SJSA1 (cell line): ENCODE results near the gene RPL36A. TPM values are rescaled to one million over a fixed set of nuclear protein-coding genes. Genes with fewer than 3 reads are reported as not detected.

ENCODE experiments used
- DNase-seq, 2 experiments: peaks; one replicate each; pipeline ENCODE4 v3.0.0-alpha.2; 2015 to 2020; ENCODE audit warnings: low spot score in 2 of 2, low read depth in 1 of 2
- H3K27ac ChIP-seq: fragments of 250-450 bp; sonication (Bioruptor Pico); 2 replicates; pipeline ENCODE4 v1.5.1; 2020; ENCODE audit warnings: mild to moderate bottlenecking, moderate library complexity
- H3K27me3 ChIP-seq: fragments of 250-450 bp; sonication (Bioruptor Pico); replicated peaks from 2 replicates; pipeline ENCODE4 v1.5.1; 2020; ENCODE audit warnings: mild to moderate bottlenecking, moderate library complexity
- H3K36me3 ChIP-seq: fragments of 250-450 bp; sonication (Bioruptor Pico); 2 replicates; pipeline ENCODE4 v1.5.1; 2020; ENCODE audit warnings: mild to moderate bottlenecking
- H3K4me1 ChIP-seq: fragments of 250-450 bp; sonication (Bioruptor Pico); replicated peaks from 2 replicates; pipeline ENCODE4 v1.6.1; 2021; ENCODE audit warnings: mild to moderate bottlenecking
- H3K4me3 ChIP-seq: fragments of 250-450 bp; sonication (Bioruptor Pico); 2 replicates; pipeline ENCODE4 v1.5.1; 2020; ENCODE audit warnings: mild to moderate bottlenecking
- H3K9me3 ChIP-seq: fragments of 250-450 bp; sonication (Bioruptor Pico); replicated peaks from 2 replicates; pipeline ENCODE4 v1.5.1; 2020; ENCODE audit warnings: mild to moderate bottlenecking
- total RNA-seq: library from RNA; depleted of rRNA; stranded (reverse); fragments of >200 nt; shearing (Covaris generic); gene quantifications from 2 replicates; pipeline ENCODE4 v1.2.3, GENCODE V29; 2014; rRNA removed

The RPL36A gene
- total RNA-seq, result 1,028 and 2,711 TPM in 2 replicates

DNA sequence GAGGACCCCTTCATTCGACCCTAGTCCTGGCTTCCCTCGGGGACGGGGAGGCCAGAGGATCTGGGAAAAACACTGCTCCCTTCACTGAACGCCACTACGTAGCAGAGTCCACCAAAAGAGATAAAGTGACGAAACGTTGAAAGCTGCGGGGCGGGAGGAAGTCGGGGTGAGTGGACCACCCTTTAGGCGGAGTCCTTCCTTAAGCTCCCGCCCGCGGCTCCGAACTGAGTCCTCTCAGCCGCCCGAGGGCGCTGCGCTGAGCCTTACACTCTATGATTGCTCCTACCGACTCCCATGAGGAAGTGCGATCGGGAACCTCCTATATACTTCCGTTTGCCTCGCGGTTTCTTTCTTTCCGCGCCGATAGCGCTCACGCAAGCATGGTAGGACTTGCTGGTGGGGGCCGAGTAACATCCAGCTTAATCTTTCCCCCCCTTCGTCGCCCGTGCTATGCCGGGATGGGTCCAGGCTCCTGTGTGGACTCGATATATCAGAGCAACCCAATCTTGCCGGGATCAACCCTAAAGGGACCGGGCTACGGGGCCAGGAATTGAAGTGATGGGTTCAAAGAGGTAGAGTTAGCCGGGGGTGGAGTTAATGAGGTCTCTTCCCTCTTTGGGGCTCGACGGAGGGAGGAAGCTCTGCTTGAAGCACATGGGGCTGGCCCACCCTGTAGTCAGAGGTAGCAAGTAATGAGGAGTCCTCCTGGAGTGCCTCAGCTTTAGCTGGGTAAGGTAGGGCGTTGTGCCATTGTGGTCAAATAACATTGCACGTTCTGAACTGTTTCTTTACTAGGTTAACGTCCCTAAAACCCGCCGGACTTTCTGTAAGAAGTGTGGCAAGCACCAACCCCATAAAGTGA, at the start of gene RPL36A:
RPL36A (plus strand) TSS at position 348 of the 862 bp plus-strand sequence; CDS start at position 381, 33 bp downstream.
- H3K36me3 ChIP-seq, result peaks cover 33% of the 10 kb centered on the region
- H3K27ac ChIP-seq, result peak within 1 kb of the TSS; percentile 40
- H3K27me3 ChIP-seq, result no peaks in the 10 kb centered on the region
- peak; percentile 79 to 87 for DNase-seq
- peak within 1 kb of the TSS; percentile 48 for H3K4me3 ChIP-seq
- H3K9me3 ChIP-seq, result no peaks in the 10 kb centered on the region
- H3K4me1 ChIP-seq, result peaks cover 8% of the 10 kb centered on the region

DNA sequence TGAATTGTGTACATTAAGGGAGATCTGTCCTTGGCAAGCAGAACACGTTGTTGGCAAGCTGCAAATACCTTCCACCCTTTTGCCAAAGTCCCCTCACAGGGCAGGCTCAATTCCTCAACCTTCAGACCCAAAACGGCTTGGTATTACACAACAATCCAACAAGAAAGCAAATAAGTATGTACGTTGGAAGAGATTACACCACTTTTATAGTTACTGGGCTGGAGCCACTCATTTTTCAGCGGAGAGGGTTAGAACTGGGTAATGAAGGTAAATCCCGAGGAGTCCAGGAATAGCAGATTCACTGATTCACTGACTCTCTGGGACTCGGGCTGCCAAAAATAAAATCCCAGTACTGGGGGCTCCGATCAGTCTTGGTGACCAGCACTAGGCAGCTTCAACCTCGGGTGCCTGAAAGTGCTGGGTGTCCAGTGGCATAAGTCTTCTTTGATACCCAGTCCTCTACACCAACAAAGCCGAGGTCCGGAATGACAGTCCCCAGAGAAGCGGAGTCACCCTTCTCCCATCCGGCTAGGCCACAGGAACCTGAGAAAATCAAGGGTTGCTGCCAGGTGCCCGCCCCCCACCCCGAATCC, 42.9 kb upstream of the RPL36A start:
- DNase-seq, result peak in 1 of 2 experiments; percentile 8
- peak overlapping the region; percentile 89 for H3K4me3 ChIP-seq
- no peaks in the 10 kb centered on the region for H3K27me3 ChIP-seq
- H3K27ac ChIP-seq, result 0 out of 2 replicates have a peak overlapping the region, but pooled peaks have one; percentile 89
- no peaks in the 10 kb centered on the region for H3K36me3 ChIP-seq
- no peaks in the 10 kb centered on the region for H3K9me3 ChIP-seq
- H3K4me1 ChIP-seq, result peaks cover 5% of the 10 kb centered on the region

GRCh38 chrX:101348452-101349192, 42.2 kb upstream of the RPL36A start, which contains the start of gene TIMM8A:
TIMM8A (minus strand) TSS chrX:101348742; CDS start chrX:101348664, 78 bp downstream.
- Histone ChIP-seq H3K27me3 (no peaks in the 10 kb centered on the region), H3K27ac (peak within 1 kb of the TSS; percentile 89), H3K4me3 (peak within 1 kb of the TSS; percentile 89), H3K9me3 (no peaks in the 10 kb centered on the region), H3K36me3 (no peaks in the 10 kb centered on the region), H3K4me1 (peaks cover 5% of the 10 kb centered on the region)
- DNase-seq, result peak; percentile 67 to 74

GRCh38 chrX:101349193-101349562, 41.6 kb upstream of the RPL36A start:
- Histone ChIP-seq H3K9me3 (no peaks in the 10 kb centered on the region), H3K36me3 (no peaks in the 10 kb centered on the region), H3K4me3 (peak overlapping the region; percentile 89), H3K27me3 (no peaks in the 10 kb centered on the region), H3K27ac (peak overlapping the region; percentile 89), H3K4me1 (peaks cover 5% of the 10 kb centered on the region)
- DNase-seq, result no peak

- peak in 1 of 2 experiments; percentile 1 for DNase-seq
- H3K36me3 ChIP-seq, result no peaks in the 10 kb centered on the region
- H3K4me3 ChIP-seq, result no peak overlapping the region
- no peaks in the 10 kb centered on the region for H3K27me3 ChIP-seq
- H3K4me1 ChIP-seq, result no peaks in the 10 kb centered on the region
- no peaks in the 10 kb centered on the region for H3K9me3 ChIP-seq
- no peak overlapping the region for H3K27ac ChIP-seq
Observed at GRCh38 chrX:101357166-101357795, 33.5 kb upstream of the RPL36A start.

DNA sequence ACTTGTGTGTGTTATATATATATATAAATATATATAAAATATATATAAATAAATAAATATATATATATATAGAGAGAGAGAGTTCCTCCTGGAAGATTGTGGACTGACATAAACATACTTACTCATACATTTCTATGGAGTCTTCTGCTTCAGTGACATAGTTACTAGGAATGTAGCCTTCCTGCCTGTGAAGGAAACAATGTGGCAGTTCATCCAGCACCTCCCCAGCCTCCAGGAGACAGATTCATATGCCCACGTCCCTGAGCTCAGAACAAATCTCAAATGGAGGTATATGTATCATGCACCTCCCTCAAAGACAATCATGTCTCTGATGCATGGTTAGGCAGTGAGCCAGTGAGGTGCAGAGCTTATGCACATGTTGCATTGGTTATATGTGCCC, 30.8 kb upstream of the RPL36A start:
- H3K27ac ChIP-seq, result no peak overlapping the region
- no peak overlapping the region for H3K4me3 ChIP-seq
- H3K4me1 ChIP-seq, result no peaks in the 10 kb centered on the region
- DNase-seq, result no peak
- no peaks in the 10 kb centered on the region for H3K36me3 ChIP-seq
- H3K9me3 ChIP-seq, result no peaks in the 10 kb centered on the region
- no peaks in the 10 kb centered on the region for H3K27me3 ChIP-seq

DNA sequence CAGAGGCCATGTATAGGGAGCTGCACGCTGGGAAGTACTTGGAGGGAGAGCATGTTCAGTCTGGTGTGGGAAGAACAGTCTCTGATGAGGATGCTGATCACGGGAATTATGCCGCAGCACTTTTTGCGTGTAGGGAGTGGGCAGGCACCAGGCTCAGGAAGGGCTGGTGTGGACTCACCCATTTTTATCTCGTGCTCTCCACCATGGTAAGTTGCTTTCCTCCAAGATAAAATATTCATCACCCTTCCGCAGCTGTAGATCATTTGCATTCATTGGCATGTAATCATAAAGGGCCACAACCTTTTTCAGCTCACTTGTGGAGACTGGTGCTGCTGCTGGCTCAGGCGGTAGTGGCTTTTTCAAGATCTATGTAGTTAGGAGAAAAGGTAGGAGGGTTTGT, 30.4 kb upstream of the RPL36A start:
- H3K9me3 ChIP-seq, result no peaks in the 10 kb centered on the region

DNA sequence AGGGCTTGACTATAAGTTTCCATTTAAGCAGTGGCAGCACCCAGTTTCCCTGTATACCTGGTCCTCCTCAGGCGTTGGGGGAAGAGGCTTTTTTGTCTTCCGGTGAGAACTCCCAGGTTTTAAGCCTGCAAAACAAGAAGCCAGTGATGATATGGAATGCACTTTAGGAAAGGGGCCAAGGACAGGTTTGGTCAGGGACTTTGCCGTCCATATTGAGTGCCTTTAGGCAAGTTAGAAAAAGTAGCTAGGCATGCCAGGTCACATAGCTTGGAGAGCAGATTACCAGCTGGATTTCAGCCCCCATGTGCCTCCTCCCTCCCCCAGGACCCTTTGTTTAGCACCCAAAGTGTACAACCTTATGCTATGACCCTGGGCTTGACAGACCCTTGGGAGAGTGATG, 28.7 kb upstream of the RPL36A start:
- Histone ChIP-seq H3K4me3 (no peak overlapping the region), H3K27me3 (no peaks in the 10 kb centered on the region), H3K4me1 (no peaks in the 10 kb centered on the region), H3K9me3 (no peaks in the 10 kb centered on the region), H3K27ac (no peak overlapping the region), H3K36me3 (no peaks in the 10 kb centered on the region)
- no peak for DNase-seq

More for the DNA sequence above, 30.4 kb upstream of the RPL36A start:
- Histone ChIP-seq H3K27me3 (no peaks in the 10 kb centered on the region), H3K4me1 (no peaks in the 10 kb centered on the region), H3K4me3 (no peak overlapping the region), H3K36me3 (no peaks in the 10 kb centered on the region), H3K27ac (no peak overlapping the region)
- no peak for DNase-seq

- Histone ChIP-seq H3K27ac (no peak overlapping the region), H3K4me3 (no peak overlapping the region)
Observed at GRCh38 chrX:101362757-101363156, 28.1 kb upstream of the RPL36A start.

GRCh38 chrX:101365301-101365795, 25.5 kb upstream of the RPL36A start:
- Histone ChIP-seq H3K27ac (no peak overlapping the region), H3K4me3 (no peak overlapping the region), H3K27me3 (no peaks in the 10 kb centered on the region), H3K4me1 (no peaks in the 10 kb centered on the region), H3K36me3 (no peaks in the 10 kb centered on the region), H3K9me3 (no peaks in the 10 kb centered on the region)
- DNase-seq, result no peak

More at GRCh38 chrX:101362757-101363156, 28.1 kb upstream of the RPL36A start:
- H3K36me3 ChIP-seq, result no peaks in the 10 kb centered on the region
- no peaks in the 10 kb centered on the region for H3K27me3 ChIP-seq
- H3K4me1 ChIP-seq, result no peaks in the 10 kb centered on the region
- DNase-seq, result no peak
- H3K9me3 ChIP-seq, result no peaks in the 10 kb centered on the region

GRCh38 chrX:101368800-101369199, 22.0 kb upstream of the RPL36A start:
- DNase-seq, result no peak
- Histone ChIP-seq H3K27ac (no peak overlapping the region), H3K36me3 (no peaks in the 10 kb centered on the region), H3K27me3 (no peaks in the 10 kb centered on the region), H3K4me1 (no peaks in the 10 kb centered on the region), H3K4me3 (no peak overlapping the region), H3K9me3 (no peaks in the 10 kb centered on the region)

GRCh38 chrX:101369687-101370086, 21.1 kb upstream of the RPL36A start:
- Histone ChIP-seq H3K4me1 (no peaks in the 10 kb centered on the region), H3K27me3 (no peaks in the 10 kb centered on the region), H3K9me3 (no peaks in the 10 kb centered on the region), H3K36me3 (no peaks in the 10 kb centered on the region), H3K27ac (no peak overlapping the region), H3K4me3 (no peak overlapping the region)
- no peak for DNase-seq

- H3K9me3 ChIP-seq, result no peaks in the 10 kb centered on the region
- DNase-seq, result no peak
- no peaks in the 10 kb centered on the region for H3K4me1 ChIP-seq
- no peak overlapping the region for H3K27ac ChIP-seq
- no peaks in the 10 kb centered on the region for H3K27me3 ChIP-seq
- no peak overlapping the region for H3K4me3 ChIP-seq
- no peaks in the 10 kb centered on the region for H3K36me3 ChIP-seq
Observed at GRCh38 chrX:101370888-101371504, 19.8 kb upstream of the RPL36A start.
